HCT116 (cell line): ENCODE measurements around the gene MKNK1. TPM values are rescaled to one million over a fixed set of nuclear protein-coding genes. Genes with fewer than 3 reads are reported as not detected.

Source experiments
- ATAC-seq: fragments of 200-7000 bp; cut with Tn5 transposase; 2 replicates; pipeline ENCODE4 v1.9.1; 2020; ENCODE audit warnings: mild to moderate bottlenecking, moderate library complexity
- BruUV-seq: library from RNA; stranded (reverse); fragments of 400-500 nt; replicated peaks from 2 replicates; lab custom pipeline; 2021; lab: Mats Ljungman, UMichigan
- CTCF ChIA-PET: fragments of 300-600 bp; sonication (Branson Sonifier 250); formaldehyde crosslinking; loops from one replicate; lab custom pipeline; 2021; ENCODE audit warnings: antibody characterized with exemption; lab: Charles Lee
- POLR2A ChIA-PET: fragments of 300-600, 350-600 bp; sonication (Branson Sonifier 250); formaldehyde crosslinking; loops from one replicate; lab custom pipeline; 2021; ENCODE audit warnings: antibody characterized with exemption; lab: Charles Lee
- RAD21 ChIA-PET, 2 experiments: fragments of 300-600 bp; sonication (Branson Sonifier 250); formaldehyde crosslinking; loops; one replicate each; lab custom pipeline; 2023; ENCODE audit warnings: low total read pairs in 2 of 2; ENCODE audit not compliant: uncharacterized antibody in 2 of 2, unreplicated experiment in 2 of 2, low non-redundant PET in 1 of 2; lab: Charles Lee
- DNase-seq: peaks from one replicate; pipeline ENCODE4 v3.0.0-alpha.2; 2010; ENCODE audit warnings: low read depth, low spot score
- H2AFZ ChIP-seq: fragments of 200-600 bp; shearing (Covaris generic), sonication (generic); 2 replicates; pipeline ENCODE4 v1.6.1; 2017; ENCODE audit warnings: low read depth, mixed run types, mixed read lengths, antibody characterized with exemption, low read length; ENCODE audit not compliant: poor library complexity, severe bottlenecking
- H3K27ac ChIP-seq: 2 replicates; pipeline ENCODE4 v1.5.1; 2012; ENCODE audit warnings: low read depth, low read length
- H3K27me3 ChIP-seq: fragments of 200-600 bp; sonication (generic); 2 replicates; pipeline ENCODE4 v1.6.1; 2016; ENCODE audit warnings: mixed run types, low read length, mixed read lengths; ENCODE audit not compliant: insufficient read depth
- H3K36me3 ChIP-seq, 2 experiments: fragments of 200-500 bp in 1 of 2; fragments of 200-600 bp in 1 of 2; sonication (Bioruptor generic) in 1 of 2; sonication (generic) in 1 of 2; 2 replicates each; pipeline versions ENCODE4 v1.5.1 to v1.6.1; 2014 to 2016; ENCODE audit warnings: low read length in 2 of 2, inconsistent platforms in 1 of 2, mixed read lengths in 1 of 2, mixed run types in 1 of 2; ENCODE audit not compliant: insufficient read depth in 2 of 2, control insufficient read depth in 1 of 2
- H3K4me1 ChIP-seq, 2 experiments: fragments of 200-600 bp in 1 of 2; sonication (generic) in 1 of 2; 2 replicates each; pipeline versions ENCODE4 v1.5.1 to v1.6.1; 2012 to 2017; ENCODE audit warnings: low read length in 2 of 2, inconsistent platforms in 1 of 2, mild to moderate bottlenecking in 1 of 2, mixed read lengths in 1 of 2, mixed run types in 1 of 2, moderate library complexity in 1 of 2; ENCODE audit not compliant: insufficient read depth in 2 of 2, control insufficient read depth in 1 of 2
- H3K4me2 ChIP-seq: fragments of 200-600 bp; sonication (generic); 2 replicates; pipeline ENCODE4 v1.6.1; 2017; ENCODE audit warnings: mixed run types, low read length, mixed read lengths
- H3K4me3 ChIP-seq, 2 experiments: fragments of 200-600 bp in 1 of 2; sonication (generic) in 1 of 2; replicated peaks in 1 of 2; 2 replicates each; pipeline ENCODE4 v1.5.1; 2011 to 2016; ENCODE audit warnings: low read length in 2 of 2, control low read depth in 1 of 2, low read depth in 1 of 2, mild to moderate bottlenecking in 1 of 2, mixed read lengths in 1 of 2, mixed run types in 1 of 2
- H3K79me2 ChIP-seq: fragments of 200-600 bp; sonication (generic); 2 replicates; pipeline ENCODE4 v1.6.1; 2017; ENCODE audit warnings: mild to moderate bottlenecking, mixed run types, low read length, moderate library complexity, mixed read lengths; ENCODE audit not compliant: insufficient read depth
- H3K9ac ChIP-seq: fragments of 200-600 bp; sonication (generic); 2 replicates; pipeline ENCODE4 v1.6.1; 2016; ENCODE audit warnings: low read length, mixed read lengths
- H3K9me2 ChIP-seq: fragments of 200-600 bp; sonication (generic), shearing (Covaris generic); 2 replicates; pipeline ENCODE4 v1.6.1; 2017; ENCODE audit warnings: mixed run types, mild to moderate bottlenecking, moderate library complexity; ENCODE audit not compliant: insufficient read depth
- H3K9me3 ChIP-seq, 2 experiments: fragments of 200-500 bp in 1 of 2; fragments of 200-600 bp in 1 of 2; sonication (Bioruptor generic) in 1 of 2; sonication (generic) in 1 of 2; 2 replicates each; pipeline ENCODE4 v1.6.1; 2014 to 2017; ENCODE audit warnings: low read length in 2 of 2, mixed read lengths in 2 of 2, inconsistent platforms in 1 of 2, low read depth in 1 of 2, mild to moderate bottlenecking in 1 of 2, mixed run types in 1 of 2, moderate library complexity in 1 of 2; ENCODE audit not compliant: control insufficient read depth in 1 of 2, insufficient read depth in 1 of 2
- H4K20me1 ChIP-seq: fragments of 200-600 bp; sonication (generic), shearing (Covaris generic); 2 replicates; pipeline ENCODE4 v1.6.1; 2017; ENCODE audit warnings: mixed run types, mild to moderate bottlenecking, moderate library complexity; ENCODE audit not compliant: insufficient read depth
- CBX3 ChIP-seq: IDR thresholded peaks from 2 replicates; pipeline ENCODE4 v1.6.1; 2012; ENCODE audit warnings: low read depth
- CEBPB ChIP-seq: IDR thresholded peaks from 2 replicates; pipeline ENCODE4 v1.6.1; 2012; ENCODE audit warnings: low read depth
- EGR1 ChIP-seq: IDR thresholded peaks from 2 replicates; pipeline ENCODE4 v1.6.1; 2012; ENCODE audit warnings: low read depth
- ELF1 ChIP-seq: IDR thresholded peaks from 2 replicates; pipeline ENCODE4 v1.6.1; 2012; ENCODE audit warnings: low read depth, borderline replicate concordance
- EZH2 ChIP-seq: fragments of 200-600 bp; sonication (generic); IDR thresholded peaks from 2 replicates; pipeline ENCODE4 v1.6.1; 2017; ENCODE audit warnings: antibody characterized with exemption, mixed run types
- EZH2phosphoT487 ChIP-seq: fragments of 200-600 bp; IDR thresholded peaks from 2 replicates; pipeline ENCODE4 v1.6.1; 2018; ENCODE audit warnings: antibody characterized with exemption, borderline replicate concordance
- FOSL1 ChIP-seq: IDR thresholded peaks from 2 replicates; pipeline ENCODE4 v1.6.1; 2012; ENCODE audit warnings: low read depth
- JUND ChIP-seq: IDR thresholded peaks from 2 replicates; pipeline ENCODE4 v1.6.1; 2012
- POLR2A ChIP-seq: IDR thresholded peaks from 2 replicates; pipeline ENCODE4 v1.7.0; 2011; ENCODE audit warnings: borderline replicate concordance; ENCODE audit not compliant: insufficient read depth, insufficient read length; ENCODE audit errors: extremely low read depth
- REST ChIP-seq: IDR thresholded peaks from 2 replicates; pipeline ENCODE4 v1.6.1; 2012; ENCODE audit warnings: low read depth
- SIN3A ChIP-seq: IDR thresholded peaks from 2 replicates; pipeline ENCODE4 v1.6.1; 2012; ENCODE audit warnings: low read depth
- SP1 ChIP-seq: IDR thresholded peaks from 2 replicates; pipeline ENCODE4 v1.6.1; 2012; ENCODE audit warnings: low read depth
- SRF ChIP-seq: IDR thresholded peaks from 2 replicates; pipeline ENCODE4 v1.6.1; 2012; ENCODE audit warnings: low read depth
- TCF7L2 ChIP-seq: IDR thresholded peaks from 2 replicates; pipeline ENCODE4 v1.7.0; 2011; ENCODE audit warnings: borderline replicate concordance, inconsistent platforms; ENCODE audit not compliant: insufficient read depth, insufficient read length; ENCODE audit errors: extremely low read depth
- ZBTB33 ChIP-seq: IDR thresholded peaks from 2 replicates; pipeline ENCODE4 v1.6.1; 2011; ENCODE audit warnings: mild to moderate bottlenecking, low read length, moderate library complexity; ENCODE audit not compliant: insufficient replicate concordance; ENCODE audit errors: extremely low read depth
- ZFX ChIP-seq: fragments of 450-650 bp; IDR thresholded peaks from 2 replicates; pipeline ENCODE4 v1.6.1; 2017
- ZNF274 ChIP-seq: fragments of 200-500 bp; sonication (Bioruptor generic); IDR thresholded peaks from 2 replicates; pipeline ENCODE4 v1.6.1; 2014; ENCODE audit warnings: mild to moderate bottlenecking, low read depth, low read length, inconsistent platforms
- intact Hi-C: fragments of 100-400 bp; cut with micrococcal nuclease; formaldehyde crosslinking; loops from 2 replicates; pipeline ENCODE4 v1.10.0; 2022
- total RNA-seq: library from RNA; stranded (reverse); gene quantifications from one replicate; pipeline ENCODE4 v1.2.1, GENCODE V29; 2021; ENCODE audit not compliant: unreplicated experiment

The MKNK1 gene
- total RNA-seq, 1 experiment from 2014 or later = 30.9 TPM

GRCh38 chr1:46580140-46580903 is 23.7 kb downstream of the MKNK1 start:
- Histone ChIP-seq H4K20me1 (no peaks in the 10 kb centered on the region), H3K79me2 (no peaks in the 10 kb centered on the region), H3K9me2 (no peaks in the 10 kb centered on the region), H3K27ac (no peak overlapping the region), H3K27me3 (no peaks in the 10 kb centered on the region), H3K9me3 (no peaks in the 10 kb centered on the region), H3K36me3 (peaks cover 16 to 20% of the 10 kb centered on the region in 2 experiments; a peak in 3 of 4 replicates), H3K4me1 (no peaks in the 10 kb centered on the region), H2AFZ (no peak overlapping the region), H3K4me2 (no peak overlapping the region), H3K4me3 (no peak overlapping the region), H3K9ac (no peak overlapping the region)
- ChIA-PET POLR2A (interaction anchor here (0.8 kb wide), 1 partner anchor 24 kb away, joined by 3 read pairs; the partner anchor contains the start of gene MKNK1), CTCF (no interaction called here), RAD21 (no interaction called here)
- no peak for ATAC-seq
- no TSS peak for BruUV-seq
- DNase-seq = no peak
- intact Hi-C loops = no loop called here
- TF ChIP-seq ELF1 (no peak), CEBPB (no peak), SP1 (no peak), EGR1 (no peak), ZBTB33 (no peak), SIN3A (no peak), SRF (no peak), REST (no peak), EZH2 (no peak), TCF7L2 (no peak), ZNF274 (no peak), POLR2A (no peak), JUND (no peak), EZH2phosphoT487 (no peak), ZFX (no peak), CBX3 (no peak), FOSL1 (no peak)
